Parathyroid adenoma (tissue), 2 donors: ENCODE measurements around the gene RETSAT.

ENCODE experiments used
- H2AFZ ChIP-seq: fragments of 300-600 bp; sonication (generic); one replicate; pipeline ENCODE4 v1.7.0; 2017; ENCODE audit warnings: antibody characterized with exemption, mild to moderate bottlenecking
- H3K27ac ChIP-seq: fragments of 300-600 bp; sonication (generic); one replicate; pipeline ENCODE4 v1.7.0; 2017
- H3K27me3 ChIP-seq: fragments of 300-600 bp; sonication (generic); one replicate; pipeline ENCODE4 v1.7.0; 2017; ENCODE audit warnings: low read length; ENCODE audit not compliant: control insufficient read depth, insufficient read depth
- H3K36me3 ChIP-seq: fragments of 300-600 bp; sonication (generic); one replicate; pipeline ENCODE4 v1.7.0; 2017; ENCODE audit warnings: low read length; ENCODE audit not compliant: control insufficient read depth, insufficient read depth
- H3K4me1 ChIP-seq: fragments of 300-600 bp; sonication (generic); one replicate; pipeline ENCODE4 v1.7.0; 2017; ENCODE audit warnings: control low read depth
- H3K4me2 ChIP-seq: fragments of 300-600 bp; sonication (generic); one replicate; pipeline ENCODE4 v1.7.0; 2017; ENCODE audit warnings: low read length
- H3K4me3 ChIP-seq: fragments of 300-600 bp; sonication (generic); one replicate; pipeline ENCODE4 v1.7.0; 2017; ENCODE audit warnings: low read depth, low read length
- H3K79me2 ChIP-seq: fragments of 300-600 bp; sonication (generic); one replicate; pipeline ENCODE4 v1.7.0; 2017; ENCODE audit warnings: control low read depth
- H3K9ac ChIP-seq: fragments of 300-600 bp; sonication (generic); one replicate; pipeline ENCODE4 v1.7.0; 2017; ENCODE audit warnings: mild to moderate bottlenecking
- H3K9me3 ChIP-seq: fragments of 300-600 bp; sonication (generic); one replicate; pipeline ENCODE4 v1.7.0; 2017; ENCODE audit warnings: low read length; ENCODE audit not compliant: control insufficient read depth
- CTCF ChIP-seq: fragments of 300-600 bp; sonication (generic); IDR thresholded peaks from one replicate; pipeline ENCODE4 v1.7.0; 2017; ENCODE audit warnings: antibody characterized with exemption, mild to moderate bottlenecking
- donor health status: primary hyperparathyroidism.

RETSAT gene

DNA sequence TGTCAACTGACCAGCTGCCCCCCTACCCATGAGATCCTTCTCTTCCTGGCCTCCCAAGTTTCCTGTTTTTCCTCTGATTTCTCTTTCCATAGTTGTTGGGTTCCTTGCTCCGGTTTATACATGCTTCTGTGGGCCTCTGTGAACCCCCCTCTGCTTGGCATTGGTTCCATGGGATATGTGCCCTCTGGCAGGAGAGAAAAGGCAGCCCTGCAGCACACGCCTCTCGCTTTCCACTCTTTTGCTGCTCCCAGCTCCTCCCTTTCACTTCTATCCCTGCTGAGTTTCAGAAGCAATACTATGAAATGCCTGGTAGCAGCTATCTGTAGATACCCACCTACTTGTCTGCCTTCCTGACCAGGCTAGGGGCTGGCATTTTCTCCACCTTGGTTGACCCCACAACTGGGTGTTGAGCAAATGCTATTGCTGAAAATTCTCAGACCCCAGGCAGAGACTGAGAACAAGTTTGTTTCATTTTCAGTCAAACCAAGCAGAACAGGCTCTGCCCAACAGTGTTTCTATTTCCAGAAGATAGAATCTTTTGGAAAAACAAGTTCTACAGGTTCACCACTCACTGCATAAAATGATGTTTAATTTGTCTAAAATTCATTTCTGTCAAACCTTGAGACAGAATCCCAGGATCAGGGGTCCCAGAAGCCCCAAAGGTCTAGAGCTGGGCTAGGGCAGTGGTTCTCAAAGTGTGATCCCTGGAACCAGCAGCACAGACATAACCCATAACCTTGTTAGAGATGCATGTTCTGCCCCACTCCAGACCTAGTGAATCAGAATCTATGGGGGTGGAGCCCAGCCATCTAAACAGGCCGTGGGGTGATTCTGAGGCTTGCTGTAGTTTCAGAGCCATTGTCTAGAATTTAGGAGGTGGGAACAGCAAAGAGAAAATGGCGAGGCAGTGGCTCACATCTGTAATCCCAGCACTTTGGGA is 42.5 kb upstream of the RETSAT start:
- no peaks in the 10 kb centered on the region for H3K36me3 ChIP-seq
- H3K79me2 ChIP-seq: peaks cover 3% of the 10 kb centered on the region
- no peaks in the 10 kb centered on the region for H3K27me3 ChIP-seq
- TF ChIP-seq CTCF: no peak
- no peaks in the 10 kb centered on the region for H3K9me3 ChIP-seq
- H3K27ac ChIP-seq: peak overlapping the region; percentile 97
- peak overlapping the region; percentile 62 for H3K4me3 ChIP-seq
- H2AFZ ChIP-seq: peak overlapping the region; percentile 21
- H3K4me1 ChIP-seq: peaks cover 80% of the 10 kb centered on the region
- peak overlapping the region; percentile 22 for H3K9ac ChIP-seq
- H3K4me2 ChIP-seq: peak overlapping the region; percentile 93

DNA sequence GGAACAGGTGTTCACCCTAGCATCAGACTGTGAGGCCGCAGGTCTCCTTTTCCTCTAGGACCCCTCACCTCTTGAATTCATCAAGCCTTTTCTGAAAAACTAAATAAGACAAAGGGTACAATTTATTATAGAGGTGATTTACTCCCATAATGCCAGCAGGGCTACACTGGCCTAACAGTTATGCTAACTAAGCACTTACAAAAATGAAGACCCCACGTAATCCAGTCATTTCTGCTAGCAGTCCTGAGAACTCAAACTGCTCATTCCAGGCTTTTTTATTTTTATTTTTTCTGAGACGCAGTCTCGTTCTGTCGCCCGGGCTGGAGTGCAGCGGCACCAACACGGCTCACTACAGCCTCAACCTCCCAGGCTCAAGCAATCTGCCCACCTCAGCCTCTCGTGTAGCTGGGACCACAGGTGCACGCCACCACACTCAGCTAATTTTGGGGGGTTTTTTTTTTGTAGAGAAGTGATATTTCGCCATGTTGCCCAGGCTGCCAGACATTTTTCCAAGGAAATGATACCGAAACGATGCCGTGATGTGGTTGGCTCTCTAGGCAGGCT is 41.7 kb upstream of the RETSAT start:
- Histone ChIP-seq H3K9me3 (no peaks in the 10 kb centered on the region), H2AFZ (peak overlapping the region; percentile 21), H3K27ac (peak overlapping the region; percentile 97), H3K4me1 (peaks cover 77% of the 10 kb centered on the region), H3K27me3 (no peaks in the 10 kb centered on the region), H3K4me3 (peak overlapping the region; percentile 62), H3K4me2 (peak overlapping the region; percentile 93), H3K36me3 (no peaks in the 10 kb centered on the region), H3K9ac (no peak overlapping the region), H3K79me2 (peaks cover 6% of the 10 kb centered on the region)
- no peak for TF ChIP-seq CTCF

- no peak for TF ChIP-seq CTCF
- Histone ChIP-seq H3K4me2 (peak overlapping the region; percentile 93), H3K4me3 (no peak overlapping the region), H3K9me3 (no peaks in the 10 kb centered on the region), H3K36me3 (no peaks in the 10 kb centered on the region), H3K9ac (no peak overlapping the region), H3K27me3 (no peaks in the 10 kb centered on the region), H2AFZ (no peak overlapping the region), H3K27ac (peak overlapping the region; percentile 97), H3K79me2 (peaks cover 4% of the 10 kb centered on the region), H3K4me1 (peaks cover 67% of the 10 kb centered on the region)
These were observed 40.6 kb upstream of the RETSAT start for GRCh38 chr2:85394976-85395375.

DNA sequence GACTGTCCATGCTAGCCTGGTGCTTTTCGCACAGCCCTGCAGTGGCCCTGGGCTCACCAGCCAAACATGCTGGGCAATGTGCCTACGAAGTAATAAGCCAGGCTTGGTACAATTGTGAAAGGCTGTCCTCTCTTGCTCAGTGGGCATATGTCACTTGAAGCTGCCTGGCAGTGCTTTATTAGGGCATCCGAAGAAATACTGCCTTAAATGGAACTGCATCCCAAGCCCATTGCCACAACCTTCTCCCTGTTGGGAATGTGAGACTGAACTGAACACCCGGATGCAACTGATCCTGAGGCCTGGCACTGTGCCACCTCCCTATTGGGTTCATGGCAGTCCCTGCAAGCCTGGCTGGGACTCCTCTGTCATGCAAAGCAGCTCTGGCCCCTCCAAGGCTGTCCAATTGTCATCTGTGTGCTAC is 39.9 kb upstream of the RETSAT start:
- H3K36me3 ChIP-seq: no peaks in the 10 kb centered on the region
- no peak for TF ChIP-seq CTCF
- no peaks in the 10 kb centered on the region for H3K9me3 ChIP-seq
- no peak overlapping the region for H3K9ac ChIP-seq
- H3K4me2 ChIP-seq: peak overlapping the region; percentile 40
- peaks cover 63% of the 10 kb centered on the region for H3K4me1 ChIP-seq
- H3K79me2 ChIP-seq: peaks cover 3% of the 10 kb centered on the region
- peak overlapping the region; percentile 97 for H3K27ac ChIP-seq
- H2AFZ ChIP-seq: no peak overlapping the region
- H3K27me3 ChIP-seq: no peaks in the 10 kb centered on the region
- no peak overlapping the region for H3K4me3 ChIP-seq
